C4-2B (cell line): Measurements from ENCODE around the gene TMEM87B.

ENCODE experiments used
- CTCF ChIP-seq: fragments of 450-650 bp; conservative IDR thresholded peaks from 2 replicates; pipeline ENCODE4 v1.5.1; 2017; ENCODE audit warnings: mild to moderate bottlenecking
- ZFX ChIP-seq: fragments of 450-650 bp; IDR thresholded peaks from 2 replicates; pipeline ENCODE4 v1.6.1; 2017

- TF ChIP-seq CTCF (no peak), ZFX (no peak)
Observed at GRCh38 chr2:112149866-112150435, 94.9 kb downstream of the TMEM87B start.
